HK-2 (cell line): Measurements from ENCODE around the gene KEL.

ENCODE experiments used
- DNase-seq: peaks from one replicate; pipeline ENCODE4 v3.0.0-alpha.2; 2018; ENCODE audit not compliant: unreplicated experiment

KEL gene

GRCh38 chr7:142927085-142927745 lies 34.9 kb downstream of the KEL start:
- no peak for DNase-seq

- DNase-seq = no peak
Measured at GRCh38 chr7:142925413-142925812, 36.8 kb downstream of the KEL start.

GRCh38 chr7:142923391-142923790 lies 38.8 kb downstream of the KEL start:
- no peak for DNase-seq

- DNase-seq = no peak
Measured at GRCh38 chr7:142919656-142920055, 42.5 kb downstream of the KEL start.

GRCh38 chr7:142918901-142919300 lies 43.3 kb downstream of the KEL start:
- no peak for DNase-seq

- DNase-seq = no peak
Measured at GRCh38 chr7:142917447-142917846, 44.7 kb downstream of the KEL start.

GRCh38 chr7:142916508-142916907 lies 45.7 kb downstream of the KEL start:
- no peak for DNase-seq

GRCh38 chr7:142915315-142915714 lies 46.8 kb downstream of the KEL start:
- DNase-seq = no peak

- no peak for DNase-seq
Measured at GRCh38 chr7:142914121-142914520, 48.0 kb downstream of the KEL start.

- DNase-seq = no peak
Measured at GRCh38 chr7:142913566-142913965, 48.6 kb downstream of the KEL start.

GRCh38 chr7:142913051-142913450 lies 49.1 kb downstream of the KEL start:
- DNase-seq = no peak

- DNase-seq = no peak
Measured at GRCh38 chr7:142910481-142910880, 51.7 kb downstream of the KEL start.

- DNase-seq = no peak
Measured at GRCh38 chr7:142910031-142910433, 52.1 kb downstream of the KEL start.

- no peak for DNase-seq
Measured at GRCh38 chr7:142908921-142909890, 53.0 kb downstream of the KEL start.

GRCh38 chr7:142908290-142908689 lies 53.9 kb downstream of the KEL start:
- no peak for DNase-seq

- DNase-seq = no peak
Measured at GRCh38 chr7:142906643-142907042, 55.5 kb downstream of the KEL start.

GRCh38 chr7:142905759-142906158 lies 56.4 kb downstream of the KEL start:
- DNase-seq = no peak

GRCh38 chr7:142904128-142904527 lies 58.0 kb downstream of the KEL start:
- DNase-seq = no peak

GRCh38 chr7:142901426-142902259 lies 60.5 kb downstream of the KEL start:
- DNase-seq = no peak

GRCh38 chr7:142899661-142900060 lies 62.5 kb downstream of the KEL start:
- DNase-seq = no peak

- no peak for DNase-seq
Measured at GRCh38 chr7:142898377-142899170, 63.6 kb downstream of the KEL start.
